Breast epithelium (tissue), 4 donors: ENCODE data around the gene PPIH. TPM values are rescaled to one million over a fixed set of nuclear protein-coding genes. Genes with fewer than 3 reads are reported as not detected.
"Not testable (repeated sequence)": the region's sequence is repeated elsewhere in the genome, so short reads cannot be mapped to it uniquely, and the experiment has no call there.

ENCODE experiments used
- DNase-seq, 2 donors: peaks; one replicate each; pipeline ENCODE4 v3.0.0-alpha.2; 2019; ENCODE audit warnings: low spot score in 2 of 2
- H3K27ac ChIP-seq, 2 donors: fragments of 200-600 bp; sonication (generic) in 1 of 2; one replicate each; pipeline ENCODE4 v1.5.1; 2016 to 2019; ENCODE audit warnings: mild to moderate bottlenecking in 1 of 2
- H3K27me3 ChIP-seq, 2 donors: fragments of 200-600 bp; sonication (generic) in 1 of 2; one replicate each; pipeline versions ENCODE4 v1.5.1 to v1.6.0; 2017 to 2019; ENCODE audit warnings: control low read depth in 1 of 2, mild to moderate bottlenecking in 1 of 2
- H3K36me3 ChIP-seq: fragments of 200-600 bp; one replicate; pipeline ENCODE4 v1.5.1; 2019
- H3K4me1 ChIP-seq, 2 donors: fragments of 200-600 bp; sonication (generic); one replicate each; pipeline ENCODE4 v1.5.1; 2016 to 2019; ENCODE audit warnings: control low read depth in 1 of 2
- H3K4me3 ChIP-seq, 3 donors: fragments of 200-600 bp; sonication (generic); 1 replicate in 2 of 3; 2 replicates in 1 of 3; pipeline ENCODE4 v1.5.1; 2016 to 2019; ENCODE audit warnings: mild to moderate bottlenecking in 3 of 3, moderate library complexity in 2 of 3
- H3K9me3 ChIP-seq, 2 donors: fragments of 200-600 bp; sonication (generic) in 1 of 2; one replicate each; pipeline ENCODE4 v1.5.1; 2016 to 2019; ENCODE audit warnings: control low read depth in 1 of 2
- POLR2A ChIP-seq: fragments of 450-650 bp; IDR thresholded peaks from one replicate; pipeline ENCODE4 v1.6.1; 2016; ENCODE audit warnings: antibody characterized with exemption, mild to moderate bottlenecking, moderate library complexity
- POLR2AphosphoS5 ChIP-seq, 3 donors: sonication (generic); formaldehyde crosslinking; IDR thresholded peaks; one replicate each; pipeline ENCODE4 v1.6.1; 2017; ENCODE audit warnings: antibody characterized with exemption in 3 of 3
- intact Hi-C: fragments of 100-400 bp; cut with DNase I; formaldehyde crosslinking; loops from one replicate; pipeline ENCODE4 v1.15.1; 2023; ENCODE audit warnings: low total_unique reads
- total RNA-seq, 3 donors: library from RNA; depleted of rRNA; stranded (reverse); fragments of >200 nt; gene quantifications; one replicate each; pipeline ENCODE4 v1.1.0, GENCODE V29; 2016
- TF ChIP-seq, protein P1 (sequence below), 3 donors: fragments of 450-650 bp; IDR thresholded peaks; one replicate each; pipeline ENCODE4 v1.5.1; 2016 to 2017; ENCODE audit warnings: antibody characterized with exemption in 3 of 3, mild to moderate bottlenecking in 3 of 3, moderate library complexity in 3 of 3

The PPIH gene
- total RNA-seq, 3 donors from 2014 or later: 21.6 to 37.9 (median 24.6) TPM

DNA sequence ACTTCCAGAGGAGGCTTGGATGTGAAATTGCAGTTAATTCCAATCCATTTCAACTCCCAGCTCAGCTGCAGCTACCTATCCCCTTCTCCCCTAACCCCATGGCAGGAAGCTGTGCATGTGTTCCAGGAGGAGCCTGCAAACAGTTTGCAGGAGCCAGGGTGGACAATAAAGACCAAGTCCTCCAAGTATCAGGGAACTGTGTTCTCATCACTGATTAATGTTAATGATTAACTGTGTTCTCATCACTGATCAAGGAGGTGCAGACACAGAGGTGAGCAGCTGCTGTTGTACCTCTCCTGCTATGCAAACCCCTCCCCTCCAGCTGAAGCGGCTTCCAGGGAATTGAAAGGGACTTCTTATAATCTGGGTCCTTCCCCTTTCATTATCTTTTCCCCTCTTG lies 62.6 kb downstream of the PPIH start:
- H3K4me1 ChIP-seq: no peaks in the 10 kb centered on the region
- H3K9me3 ChIP-seq: no peaks in the 10 kb centered on the region
- no peak for TF ChIP-seq POLR2A
- H3K36me3 ChIP-seq: no peaks in the 10 kb centered on the region
- H3K27me3 ChIP-seq: no peaks in the 10 kb centered on the region
- H3K4me3 ChIP-seq: no peak overlapping the region
- intact Hi-C loops: loop anchor here (5.0 kb wide), 1 partner anchor 686 kb away; no protein-coding TSS in a partner anchor
- H3K27ac ChIP-seq: no peak overlapping the region
- DNase-seq: no peak

DNA sequence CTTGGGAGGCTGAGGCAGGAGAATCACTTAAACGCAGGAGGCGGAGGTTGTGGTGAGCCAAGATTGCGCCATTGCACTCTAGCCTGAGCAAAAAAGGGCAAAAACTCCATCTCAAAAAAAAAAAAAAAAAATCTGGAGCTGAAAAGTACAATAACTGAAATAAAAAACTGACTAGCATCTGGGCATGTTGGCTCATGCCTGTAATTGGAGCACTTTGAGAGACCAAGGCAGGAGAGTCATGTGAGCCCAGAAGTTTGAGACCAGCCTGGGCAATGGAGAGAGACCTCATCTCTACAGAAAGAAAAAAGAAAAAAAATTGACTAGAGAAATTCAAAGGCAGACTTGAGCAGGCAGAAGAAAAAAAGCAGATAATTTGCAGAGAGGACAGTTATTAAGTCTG lies 63.7 kb downstream of the PPIH start:
- intact Hi-C loops: loop anchor here (5.0 kb wide), 1 partner anchor 685 kb away; no protein-coding TSS in a partner anchor
- H3K27ac ChIP-seq: no peak overlapping the region
- DNase-seq: no peak
- no peaks in the 10 kb centered on the region for H3K4me1 ChIP-seq
- no peaks in the 10 kb centered on the region for H3K36me3 ChIP-seq
- H3K27me3 ChIP-seq: no peaks in the 10 kb centered on the region
- no peak overlapping the region for H3K4me3 ChIP-seq
- no peaks in the 10 kb centered on the region for H3K9me3 ChIP-seq
- TF ChIP-seq, protein P1, sequence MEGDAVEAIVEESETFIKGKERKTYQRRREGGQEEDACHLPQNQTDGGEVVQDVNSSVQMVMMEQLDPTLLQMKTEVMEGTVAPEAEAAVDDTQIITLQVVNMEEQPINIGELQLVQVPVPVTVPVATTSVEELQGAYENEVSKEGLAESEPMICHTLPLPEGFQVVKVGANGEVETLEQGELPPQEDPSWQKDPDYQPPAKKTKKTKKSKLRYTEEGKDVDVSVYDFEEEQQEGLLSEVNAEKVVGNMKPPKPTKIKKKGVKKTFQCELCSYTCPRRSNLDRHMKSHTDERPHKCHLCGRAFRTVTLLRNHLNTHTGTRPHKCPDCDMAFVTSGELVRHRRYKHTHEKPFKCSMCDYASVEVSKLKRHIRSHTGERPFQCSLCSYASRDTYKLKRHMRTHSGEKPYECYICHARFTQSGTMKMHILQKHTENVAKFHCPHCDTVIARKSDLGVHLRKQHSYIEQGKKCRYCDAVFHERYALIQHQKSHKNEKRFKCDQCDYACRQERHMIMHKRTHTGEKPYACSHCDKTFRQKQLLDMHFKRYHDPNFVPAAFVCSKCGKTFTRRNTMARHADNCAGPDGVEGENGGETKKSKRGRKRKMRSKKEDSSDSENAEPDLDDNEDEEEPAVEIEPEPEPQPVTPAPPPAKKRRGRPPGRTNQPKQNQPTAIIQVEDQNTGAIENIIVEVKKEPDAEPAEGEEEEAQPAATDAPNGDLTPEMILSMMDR (IDR thresholded peaks at IDR 0.05): no peak
- no peak for TF ChIP-seq POLR2AphosphoS5 (IDR thresholded peaks at IDR 0.05)

DNA sequence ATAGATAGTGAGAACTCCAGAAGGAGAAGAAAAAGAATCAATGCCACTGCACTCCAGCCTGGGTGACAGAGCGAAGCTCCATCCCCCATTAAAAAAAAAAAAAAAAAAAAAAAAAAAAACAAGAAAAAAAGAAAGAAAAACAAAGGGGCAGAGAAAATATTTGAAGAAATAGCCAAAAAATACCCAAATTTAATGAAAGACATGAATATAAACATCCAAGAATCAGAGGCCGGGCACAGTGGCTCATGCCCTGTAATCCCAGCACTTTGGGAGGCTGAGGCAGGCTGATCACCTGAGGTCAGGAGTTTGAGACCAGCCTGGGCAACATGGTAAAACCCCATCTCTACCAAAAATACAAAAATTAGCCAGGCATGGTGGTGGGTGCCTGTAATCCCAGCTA lies 64.2 kb downstream of the PPIH start:
- H3K36me3 ChIP-seq, H3K27me3 ChIP-seq, H3K27ac ChIP-seq, H3K4me1 ChIP-seq, H3K4me3 ChIP-seq, H3K9me3 ChIP-seq, DNase-seq: not testable (repeated sequence)
- intact Hi-C loops: loop anchor here (5.0 kb wide), 1 partner anchor 685 kb away; no protein-coding TSS in a partner anchor

DNA sequence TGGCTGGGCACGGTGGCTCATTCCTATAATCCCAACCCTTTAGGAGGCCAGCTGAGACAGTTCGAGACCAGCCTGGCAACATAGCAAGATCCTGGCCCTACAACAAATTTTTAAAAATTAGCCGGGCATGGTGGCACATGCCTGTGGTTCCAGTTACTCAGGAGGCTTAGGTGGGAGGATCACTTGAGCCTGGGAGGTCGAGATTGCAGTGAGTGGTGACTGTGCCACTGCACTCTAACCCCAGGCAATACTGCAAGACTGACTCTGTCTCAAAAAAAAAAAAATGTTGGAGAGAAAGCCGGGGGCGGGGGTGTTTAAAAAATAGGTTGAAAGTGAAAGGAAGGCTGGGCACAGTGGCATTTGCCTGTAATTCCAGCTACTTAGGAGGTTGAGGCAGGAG lies 65.3 kb downstream of the PPIH start:
- no peak overlapping the region for H3K27ac ChIP-seq
- intact Hi-C loops: loop anchor here (5.0 kb wide), 1 partner anchor 684 kb away; no protein-coding TSS in a partner anchor

DNA sequence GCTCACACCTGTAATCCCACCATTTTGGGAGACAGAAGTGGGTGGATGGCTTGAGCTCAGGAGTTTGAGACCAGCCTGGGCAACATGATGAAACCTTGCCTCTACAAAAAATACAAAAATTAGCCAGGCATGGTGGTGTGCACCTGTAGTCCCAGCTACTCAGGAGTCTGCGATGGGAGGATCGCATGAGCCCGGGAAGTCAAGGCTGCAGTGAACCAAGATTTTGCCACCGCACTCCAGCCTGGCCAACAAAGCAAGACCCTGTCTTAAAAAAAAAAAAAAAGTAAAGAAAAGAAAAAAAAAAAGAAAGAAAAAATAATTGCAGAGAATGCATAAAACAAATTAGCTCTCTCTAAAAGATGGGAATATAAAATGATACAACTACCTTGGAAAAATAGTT lies 67.6 kb downstream of the PPIH start:
- not testable (repeated sequence) for H3K36me3 ChIP-seq

More for the DNA sequence above, 65.3 kb downstream of the PPIH start:
- TF ChIP-seq POLR2A: no peak
- TF ChIP-seq, protein P1 (IDR thresholded peaks at IDR 0.05): no peak
- no peak for TF ChIP-seq POLR2AphosphoS5 (IDR thresholded peaks at IDR 0.05)
- no peak for DNase-seq
- Histone ChIP-seq H3K4me3 (no peak overlapping the region), H3K9me3 (no peaks in the 10 kb centered on the region), H3K27me3 (no peaks in the 10 kb centered on the region), H3K36me3 (no peaks in the 10 kb centered on the region), H3K4me1 (no peaks in the 10 kb centered on the region)

More for the DNA sequence above, 67.6 kb downstream of the PPIH start:
- intact Hi-C loops, DNase-seq, H3K4me1 ChIP-seq, H3K27me3 ChIP-seq, H3K4me3 ChIP-seq, H3K9me3 ChIP-seq, H3K27ac ChIP-seq: not testable (repeated sequence)

Other genes starting within 250 kb of the PPIH start
- 1 to 10 TPM; 1.3 to 4.6 (median 3.8) TPM for gene ZMYND12, start 202.4 kb upstream of the PPIH start, total RNA-seq
- gene PPCS, start 201.9 kb upstream of the PPIH start, total RNA-seq: 10 to 100 TPM; 67.8 to 89.3 (median 77.0) TPM
- gene CCDC30, start 195.1 kb upstream of the PPIH start, total RNA-seq: 10 to 100 TPM in 2 of 3 donors, 1 to 10 TPM in 1; 3.4 to 15.4 (median 14.0) TPM
- 100 to 1,000 TPM; 332 to 694 (median 485) TPM for gene YBX1, start 24.0 kb downstream of the PPIH start, total RNA-seq
- 1 to 10 TPM in 2 of 3 donors, not detected in 1; 2.9 to 3.1 TPM for gene CLDN19, start 81.8 kb downstream of the PPIH start, total RNA-seq
- gene P3H1, start 108.6 kb downstream of the PPIH start, total RNA-seq: 10 to 100 TPM; 23.1 to 34.9 (median 34.4) TPM
- 10 to 100 TPM in 1 of 3 donors, 1 to 10 TPM in 2; 5.2 to 10.8 (median 6.7) TPM for gene C1orf50, start 108.8 kb downstream of the PPIH start, total RNA-seq
- gene TMEM269, start 126.6 kb downstream of the PPIH start, total RNA-seq: under 1 TPM; under 0.01 to 0.59 (median 0.16) TPM
- 10 to 100 TPM; 11.1 to 22.1 (median 14.9) TPM for gene ERMAP, start 158.7 kb downstream of the PPIH start, total RNA-seq
- gene SVBP, start 159.0 kb downstream of the PPIH start, total RNA-seq: 10 to 100 TPM; 21.7 to 31.5 (median 25.9) TPM
- 10 to 100 TPM in 2 of 3 donors, 1 to 10 TPM in 1; 5.8 to 18.4 (median 10.5) TPM for gene ZNF691, start 188.2 kb downstream of the PPIH start, total RNA-seq